GM12878 (cell line): ENCODE results near the gene FGD5. TPM values are rescaled to one million over a fixed set of nuclear protein-coding genes. Genes with fewer than 3 reads are reported as not detected.

Experiments
- ATAC-seq: fragments of 200-7000 bp; cut with Tn5 transposase; 3 replicates; pipeline ENCODE4 v1.9.1; 2020; ENCODE audit warnings: mild to moderate bottlenecking, moderate library complexity
- BruUV-seq: library from RNA; stranded (reverse); fragments of 400-500 nt; replicated peaks from 2 replicates; lab custom pipeline; 2021; lab: Mats Ljungman, UMichigan
- CTCF ChIA-PET: fragments of 300-600 bp; sonication (Branson Sonifier 250); formaldehyde crosslinking; extraction: SDS; loops from one replicate; lab custom pipeline; 2021; ENCODE audit warnings: inconsistent platforms; lab: Yijun Ruan, JAX
- POLR2A ChIA-PET: fragments of 350-600 bp; formaldehyde crosslinking; extraction: SDS; loops from one replicate; lab custom pipeline; 2021; ENCODE audit warnings: inconsistent platforms; lab: Charles Lee
- RAD21 ChIA-PET: fragments of 300-600 bp; sonication (Branson Sonifier 250); formaldehyde crosslinking; loops from one replicate; lab custom pipeline; 2023; ENCODE audit warnings: antibody characterized with exemption; ENCODE audit not compliant: unreplicated experiment; lab: Charles Lee
- SMC1A ChIA-PET: fragments of 300-600 bp; sonication (Branson Sonifier 250); formaldehyde crosslinking; loops from one replicate; lab custom pipeline; 2023; ENCODE audit not compliant: unreplicated experiment, uncharacterized antibody; lab: Charles Lee
- DNase-seq: peaks from one replicate; pipeline ENCODE4 v3.0.0-alpha.2; 2011; ENCODE audit warnings: low read depth, low spot score
- FAIRE-seq: peaks from 3 replicates; lab custom pipeline; 2011; peaks lifted over from hg19 to GRCh38; lab: Jason Lieb, UNC
- H2AFZ ChIP-seq: 2 replicates; pipeline ENCODE4 v1.6.0; 2011; ENCODE audit warnings: low read depth, low read length, control low read depth; ENCODE audit not compliant: control insufficient read depth
- H3K27ac ChIP-seq: 2 replicates; pipeline ENCODE4 v1.5.1; 2011; ENCODE audit warnings: control low read depth; ENCODE audit not compliant: control insufficient read depth, insufficient read depth
- H3K27me3 ChIP-seq, 2 experiments: replicated peaks in 1 of 2; 2 replicates each; pipeline versions ENCODE4 v1.6.0 to v1.6.1; 2011; ENCODE audit warnings: low read length in 1 of 2; ENCODE audit not compliant: control insufficient read depth in 2 of 2, insufficient read depth in 2 of 2
- H3K36me3 ChIP-seq, 2 experiments: 2 replicates each; pipeline ENCODE4 v1.5.1; 2011; ENCODE audit warnings: low read length in 1 of 2; ENCODE audit not compliant: control insufficient read depth in 2 of 2, insufficient read depth in 2 of 2
- H3K4me1 ChIP-seq: 2 replicates; pipeline ENCODE4 v1.6.1; 2011; ENCODE audit warnings: mild to moderate bottlenecking, low read length, moderate library complexity, mixed read lengths; ENCODE audit not compliant: control insufficient read depth, insufficient read depth
- H3K4me2 ChIP-seq: 2 replicates; pipeline ENCODE4 v1.6.0; 2011; ENCODE audit warnings: control low read depth; ENCODE audit not compliant: control insufficient read depth, insufficient read depth
- H3K4me3 ChIP-seq: fragments of 200-600 bp; sonication (generic); 2 replicates; pipeline ENCODE4 v1.5.1; 2016
- H3K79me2 ChIP-seq: 2 replicates; pipeline ENCODE4 v1.6.0; 2011; ENCODE audit warnings: low read length; ENCODE audit not compliant: control insufficient read depth, insufficient read depth
- H3K9ac ChIP-seq: 2 replicates; pipeline ENCODE4 v1.8.0; 2011; ENCODE audit warnings: low read length, control low read depth, mixed read lengths; ENCODE audit not compliant: control insufficient read depth, insufficient read depth
- H3K9me3 ChIP-seq: replicated peaks from 3 replicates; pipeline ENCODE4 v1.5.1; 2011; ENCODE audit warnings: mild to moderate bottlenecking, low read length; ENCODE audit not compliant: control insufficient read depth, insufficient read depth
- H4K20me1 ChIP-seq: 2 replicates; pipeline ENCODE4 v1.6.0; 2011; ENCODE audit not compliant: control insufficient read depth, insufficient read depth
- ATF7 ChIP-seq: fragments of 450-650 bp; IDR thresholded peaks from 2 replicates; pipeline ENCODE4 v1.6.1; 2016; ENCODE audit warnings: low read depth, mild to moderate bottlenecking
- BHLHE40 ChIP-seq, 2 experiments: fragments of 450-650 bp in 1 of 2; IDR thresholded peaks; 2 replicates each; pipeline ENCODE4 v1.6.1; 2011 to 2017; ENCODE audit warnings: low read depth in 2 of 2, borderline replicate concordance in 1 of 2, improper control_type of control experiment in 1 of 2, low read length in 1 of 2, mild to moderate bottlenecking in 1 of 2
- CHD4 ChIP-seq: fragments of 200-600 bp; sonication (generic); IDR thresholded peaks from 2 replicates; pipeline ENCODE4 v1.6.1; 2016; ENCODE audit warnings: mild to moderate bottlenecking
- EP300 ChIP-seq, 2 experiments: fragments of 150-350 bp in 1 of 2; IDR thresholded peaks; 2 replicates each; pipeline ENCODE4 v1.6.1; 2011 to 2012; ENCODE audit warnings: low read depth in 2 of 2, low read length in 2 of 2, borderline replicate concordance in 1 of 2, improper control_type of control experiment in 1 of 2, inconsistent platforms in 1 of 2; ENCODE audit not compliant: control insufficient read depth in 1 of 2
- ESRRA ChIP-seq: IDR thresholded peaks from 2 replicates; pipeline ENCODE4 v1.6.1; 2012; ENCODE audit warnings: mild to moderate bottlenecking, low read length, improper control_type of control experiment
- NFIC ChIP-seq: IDR thresholded peaks from 2 replicates; pipeline ENCODE4 v1.6.1; 2012; ENCODE audit warnings: low read depth, mild to moderate bottlenecking, inconsistent platforms, low read length, moderate library complexity
- NR2F1 ChIP-seq: fragments of 450-650 bp; conservative IDR thresholded peaks from 2 replicates; pipeline ENCODE4 v1.6.1; 2017; ENCODE audit warnings: mild to moderate bottlenecking
- NRF1 ChIP-seq: conservative IDR thresholded peaks from 2 replicates; pipeline ENCODE4 v1.6.1; 2011; ENCODE audit warnings: mild to moderate bottlenecking, low read depth, low read length, improper control_type of control experiment
- PAX5 ChIP-seq: IDR thresholded peaks from 2 replicates; pipeline ENCODE4 v1.6.1; 2011; ENCODE audit warnings: low read depth, low read length, borderline replicate concordance
- RUNX3 ChIP-seq: IDR thresholded peaks from 2 replicates; pipeline ENCODE4 v1.6.1; 2012; ENCODE audit warnings: low read length, inconsistent platforms
- SIX5 ChIP-seq: IDR thresholded peaks from 2 replicates; pipeline ENCODE4 v1.6.1; 2011; ENCODE audit warnings: mild to moderate bottlenecking, low read depth, low read length, moderate library complexity; ENCODE audit not compliant: severe bottlenecking
- STAT1 ChIP-seq: fragments of 450-650 bp; conservative IDR thresholded peaks from 2 replicates; pipeline ENCODE4 v1.6.1; 2014; ENCODE audit warnings: antibody characterized with exemption, mild to moderate bottlenecking
- TCF3 ChIP-seq: IDR thresholded peaks from 2 replicates; pipeline ENCODE4 v1.6.1; 2012; ENCODE audit warnings: low read depth, mild to moderate bottlenecking, low read length, borderline replicate concordance; ENCODE audit not compliant: insufficient read depth
- ZNF24 ChIP-seq: fragments of 450-650 bp; IDR thresholded peaks from 2 replicates; pipeline ENCODE4 v1.6.1; 2017; ENCODE audit warnings: antibody characterized with exemption, mild to moderate bottlenecking
- ZSCAN29 ChIP-seq: fragments of 450-650 bp; IDR thresholded peaks from 2 replicates; pipeline ENCODE4 v1.6.1; 2017; ENCODE audit warnings: mild to moderate bottlenecking, moderate library complexity
- WGBS: methylation state at CpG from one replicate; pipeline ENCODE4 v1.1.6; 2016; ENCODE audit warnings: low lambda C conversion rate; ENCODE audit not compliant: insufficient replicate concordance, insufficient coverage; ENCODE audit errors: missing lambda C conversion rate; 5-methylcytosine and 5-hydroxymethylcytosine counted together
- in situ Hi-C: fragments of 300-500 bp; cut with MboI; formaldehyde crosslinking; loops from 9 replicates; pipeline ENCODE4 v1.14.3; 2018; ENCODE audit warnings: mixed read lengths
- intact Hi-C: fragments of 100-400 bp; cut with micrococcal nuclease; formaldehyde crosslinking; loops from one replicate; pipeline ENCODE4 v1.14.2; 2022; ENCODE audit not compliant: unreplicated experiment
- polyA plus RNA-seq, 11 experiments: library from polyadenylated mRNA; depleted of rRNA in 4 of 11; unstranded in 6 of 11; stranded (reverse) in 5 of 11; fragments of >200 nt; fragmentation: Nextera tagmentation in 4 of 11; fragmentation: Illumina TruSeq in 1 of 11; extraction: Ambion mirVana in 4 of 11; extraction: Trizol in 1 of 11; gene quantifications; 1 replicate in 1 of 11; 2 replicates in 10 of 11; pipeline versions ENCODE4 v1.2.1 to v1.2.3, GENCODE V29; 2011 to 2016; ENCODE audit warnings: inconsistent platforms in 2 of 11, missing spikeins in 2 of 11, low read depth in 1 of 11
- total RNA-seq, 4 experiments: library from RNA; depleted of rRNA in 3 of 4; stranded (reverse); fragments of >200 nt in 3 of 4; fragmentation: Illumina TruSeq in 1 of 4; extraction: Trizol in 1 of 4; gene quantifications; 2 replicates each; pipeline versions ENCODE4 v1.2.1 to v1.2.3, GENCODE V29; 2013 to 2021

Gene FGD5
- total and polyA plus RNA-seq, 10 of the 15 experiments (the other 5 are each of a cell fraction or from before 2014, with no cell fraction given) = 0.03 to 0.13 (median 0.11) TPM; not detected in 3

DNA sequence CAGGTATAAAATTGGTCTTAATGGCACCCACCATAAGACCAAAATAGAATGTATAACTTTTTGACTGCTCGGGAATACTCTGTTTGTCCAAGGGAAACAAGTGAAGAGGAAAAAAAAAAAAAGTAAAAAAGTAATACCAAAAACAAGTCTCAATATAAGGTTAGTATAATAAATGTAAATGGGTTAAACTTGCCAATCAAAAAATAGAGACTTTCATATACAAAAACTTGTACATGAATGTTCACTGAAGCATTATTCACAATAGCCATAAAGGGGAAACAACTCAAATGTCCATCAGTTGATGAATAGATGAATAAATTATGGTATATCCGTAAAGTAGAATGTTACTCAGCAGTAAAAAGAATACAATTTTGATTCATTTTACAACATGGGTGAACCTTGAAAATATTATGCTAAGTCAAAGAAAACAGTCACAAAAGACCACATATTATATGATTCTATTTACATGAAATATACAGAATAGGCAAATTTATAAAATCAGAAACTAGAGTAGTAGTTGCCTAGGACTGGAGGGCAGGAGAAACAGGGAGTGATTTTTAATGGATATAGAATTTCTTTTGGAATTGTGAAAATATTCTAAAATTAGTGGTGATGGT is 39.6 kb upstream of the FGD5 start:
- SMC1A ChIA-PET = interaction anchor here (0.6 to 9.7 kb wide), 9 partner anchors 11 to 154 kb away, joined by 3 to 274 read pairs (median 20); partner anchors contain the start of genes C3orf20 and CCDC174
- intact Hi-C loops (no loop called here), in situ Hi-C loops (no loop called here)
- H3K9me3 ChIP-seq = no peaks in the 10 kb centered on the region
- H3K4me1 ChIP-seq = no peaks in the 10 kb centered on the region
- no peak overlapping the region for H3K4me2 ChIP-seq
- CTCF ChIA-PET = interaction anchor here (0.9 to 7.4 kb wide), 8 partner anchors 13 to 270 kb away, joined by 4 to 321 read pairs (median 31); partner anchors contain the start of gene C3orf20
- FAIRE-seq (no peak), ATAC-seq (no peak), DNase-seq (no peak)
- POLR2A ChIA-PET = no interaction called here
- no peaks in the 10 kb centered on the region for H3K79me2 ChIP-seq
- H2AFZ ChIP-seq = no peak overlapping the region
- RAD21 ChIA-PET = interaction anchor here (1.3 to 6.2 kb wide), 5 partner anchors 104 to 207 kb away, joined by 3 to 197 read pairs (median 23); partner anchors contain the start of genes C3orf20 and CCDC174
- H3K9ac ChIP-seq = no peak overlapping the region
- H3K4me3 ChIP-seq = no peak overlapping the region
- H3K36me3 ChIP-seq = no peaks in the 10 kb centered on the region
- H4K20me1 ChIP-seq = no peaks in the 10 kb centered on the region
- BruUV-seq = no TSS peak
- no peaks in the 10 kb centered on the region for H3K27me3 ChIP-seq
- no peak overlapping the region for H3K27ac ChIP-seq
- TF ChIP-seq RUNX3 = no peak
- no peak for TF ChIP-seq ZNF24
- no peak for TF ChIP-seq BHLHE40 (IDR thresholded peaks at IDR 0.05; ENCODE audit: borderline replicate concordance in 1 of 2, low read depth in 2 of 2, low read length in 1 of 2)
- TF ChIP-seq EP300 (IDR thresholded peaks at IDR 0.05; ENCODE audit: borderline replicate concordance in 1 of 2, control insufficient read depth in 1 of 2, low read depth in 2 of 2, low read length in 2 of 2) = no peak
- TF ChIP-seq NRF1 = no peak
- TF ChIP-seq STAT1 = no peak
- TF ChIP-seq PAX5 = no peak
- no peak for TF ChIP-seq ESRRA
- TF ChIP-seq CHD4 = no peak
- TF ChIP-seq NR2F1 = no peak
- TF ChIP-seq NFIC = no peak
- no peak for TF ChIP-seq ZSCAN29
- no peak for TF ChIP-seq TCF3
- TF ChIP-seq SIX5 = no peak
- TF ChIP-seq ATF7 = no peak
- 48% methylated on average over 2 of the region's 2 CpGs for WGBS
